M059J (cell line): ENCODE data around the gene SMYD4. TPM values are rescaled to one million over a fixed set of nuclear protein-coding genes. Genes with fewer than 3 reads are reported as not detected.
"Not testable (repeated sequence)": the region's sequence is repeated elsewhere in the genome, so short reads cannot be mapped to it uniquely, and the experiment has no call there.

Source experiments
- DNase-seq: peaks from one replicate; pipeline ENCODE4 v3.0.0-alpha.2; 2012; ENCODE audit warnings: low read depth
- total RNA-seq: library from RNA; depleted of rRNA; stranded (reverse); fragments of >200 nt; shearing (Covaris generic); gene quantifications from 2 replicates; pipeline ENCODE4 v1.2.3, GENCODE V29; 2014

SMYD4 gene
- total RNA-seq, 1 experiment from 2014 or later, result 11.3 TPM

DNA sequence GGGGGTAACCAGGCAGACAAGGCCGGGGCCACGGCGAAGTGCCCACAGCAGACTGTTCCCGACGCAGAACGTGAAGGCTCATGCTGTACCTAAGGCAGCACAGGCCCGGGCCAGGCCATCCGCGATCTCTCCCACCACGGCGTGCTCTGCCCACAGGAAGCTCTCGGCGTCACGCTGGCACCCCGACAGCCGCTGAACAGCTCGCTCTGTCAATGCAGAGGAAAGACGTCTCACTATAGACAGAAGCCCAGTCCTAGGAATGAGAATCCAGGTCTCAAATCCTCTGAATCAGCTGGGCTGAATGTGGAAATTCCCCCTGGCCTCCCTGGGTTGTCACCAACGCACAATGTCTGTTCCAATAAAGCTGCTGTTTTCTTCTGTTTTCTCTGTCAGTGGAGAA lies 46.4 kb downstream of the SMYD4 start:
- DNase-seq, result no peak

DNA sequence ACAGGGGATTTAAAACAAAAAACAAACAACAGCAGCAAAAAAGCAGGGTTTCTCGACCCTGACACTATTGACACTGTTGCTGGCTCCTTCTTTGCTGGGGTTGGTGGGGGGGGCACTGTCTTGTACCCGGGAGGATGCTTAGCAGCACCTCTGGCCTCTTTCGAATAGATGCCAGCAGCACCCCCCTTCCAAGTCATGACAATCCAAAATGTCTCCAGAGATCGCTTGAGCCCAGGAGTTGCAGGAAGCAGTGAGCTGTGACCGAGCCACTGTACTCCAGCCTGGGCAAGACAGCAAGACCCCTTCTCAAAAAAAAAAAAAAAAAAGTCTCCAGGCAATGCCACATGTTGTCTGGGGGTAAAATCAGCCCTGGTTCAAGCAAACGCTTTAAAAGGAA lies 47.5 kb downstream of the SMYD4 start:
- DNase-seq, result no peak

DNA sequence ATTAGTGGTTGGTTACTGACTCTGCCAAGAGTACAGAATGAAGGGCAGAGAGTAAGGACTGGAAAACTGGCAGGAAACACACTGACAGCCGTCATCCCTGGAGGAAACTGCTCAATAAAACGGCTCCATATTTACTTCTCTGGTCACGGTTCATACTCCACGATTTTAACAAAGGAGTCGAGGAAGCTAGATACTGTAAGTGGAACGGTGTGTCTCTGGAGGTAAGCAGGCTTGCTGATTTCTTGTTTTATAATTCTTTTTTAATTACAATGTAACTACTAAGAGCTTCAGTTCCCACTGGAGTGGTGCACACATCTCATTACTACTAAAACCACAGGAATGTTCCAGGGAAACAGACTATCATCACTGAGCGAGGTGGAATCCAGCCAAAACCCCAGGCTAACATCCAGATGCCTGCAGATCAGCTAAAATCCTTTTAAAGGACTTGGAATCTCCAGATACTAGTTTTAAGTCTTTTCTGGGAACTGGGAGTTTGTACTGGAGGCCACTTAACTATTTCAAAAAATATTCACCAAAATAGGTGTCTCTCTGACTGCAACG lies 50.1 kb downstream of the SMYD4 start:
- peak; percentile 95 for DNase-seq

DNA sequence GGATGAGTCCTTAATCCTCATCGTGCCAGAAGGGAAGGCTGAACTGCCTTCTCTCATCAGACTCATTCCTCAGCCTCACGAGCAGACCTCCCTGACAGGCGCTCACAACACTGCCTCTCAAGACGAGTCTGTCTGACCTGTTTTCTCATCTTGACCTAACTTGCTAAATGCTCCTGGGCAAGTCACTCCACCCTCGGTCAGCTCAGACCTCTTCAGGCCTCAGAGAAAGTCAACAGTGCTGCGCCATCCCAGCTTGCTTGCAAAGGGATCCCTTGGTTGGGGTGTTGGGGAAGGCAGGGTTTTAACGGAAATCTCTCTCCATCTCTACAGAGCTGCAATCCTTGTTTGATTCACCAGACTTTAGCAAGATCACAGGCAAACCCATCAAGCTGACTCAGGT lies 52.8 kb downstream of the SMYD4 start:
- DNase-seq, result no peak

DNA sequence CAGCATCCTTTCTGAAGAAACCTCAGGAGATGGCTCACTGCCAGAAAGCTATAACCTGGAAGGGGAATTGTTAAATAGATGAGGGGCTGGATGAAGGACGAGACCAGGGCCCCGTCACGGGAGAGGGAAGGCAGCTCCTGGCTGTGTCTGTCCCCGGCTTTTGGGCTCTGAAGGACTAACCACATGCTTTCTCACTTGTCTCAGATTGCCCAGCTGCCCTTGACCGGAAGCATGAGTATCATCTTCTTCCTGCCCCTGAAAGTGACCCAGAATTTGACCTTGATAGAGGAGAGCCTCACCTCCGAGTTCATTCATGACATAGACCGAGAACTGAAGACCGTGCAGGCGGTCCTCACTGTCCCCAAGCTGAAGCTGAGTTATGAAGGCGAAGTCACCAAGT lies 53.4 kb downstream of the SMYD4 start:
- no peak for DNase-seq

- no peak for DNase-seq
Measured at GRCh38 chr17:1774390-1775176, 55.1 kb downstream of the SMYD4 start.

GRCh38 chr17:1773696-1774181 lies 56.0 kb downstream of the SMYD4 start:
- DNase-seq, result no peak

DNA sequence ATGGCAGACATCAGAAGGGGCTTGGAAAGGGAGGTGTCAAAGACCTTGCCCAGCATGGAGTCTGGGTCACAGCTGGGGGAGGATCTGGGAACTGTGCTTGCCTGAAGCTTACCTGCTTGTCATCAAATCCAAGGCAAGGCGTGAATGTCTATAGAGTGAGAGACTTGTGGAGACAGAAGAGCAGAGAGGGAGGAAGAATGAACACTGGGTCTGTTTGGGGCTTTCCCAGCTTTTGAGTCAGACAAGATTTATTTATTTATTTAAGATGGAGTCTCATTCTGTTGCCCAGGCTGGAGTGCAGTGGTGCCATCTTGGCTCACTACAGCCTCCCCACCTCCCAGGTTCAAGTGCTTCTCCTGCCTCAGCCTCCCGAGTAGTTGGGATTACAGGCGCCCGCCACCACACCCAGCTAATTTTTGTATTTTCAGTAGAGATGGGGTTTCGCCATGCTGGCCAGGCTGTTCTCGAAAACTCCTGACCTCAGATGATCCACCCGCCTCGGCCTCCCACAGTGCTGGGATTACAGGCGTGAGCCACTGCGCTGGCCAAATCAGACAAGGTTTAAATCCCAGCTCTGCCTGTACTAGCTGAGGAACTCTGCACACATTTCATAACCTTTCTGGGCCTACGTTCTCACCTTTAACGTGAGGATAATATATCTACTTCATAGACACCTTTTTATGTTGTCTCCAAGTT lies 56.6 kb downstream of the SMYD4 start:
- peak; percentile 55 for DNase-seq

DNA sequence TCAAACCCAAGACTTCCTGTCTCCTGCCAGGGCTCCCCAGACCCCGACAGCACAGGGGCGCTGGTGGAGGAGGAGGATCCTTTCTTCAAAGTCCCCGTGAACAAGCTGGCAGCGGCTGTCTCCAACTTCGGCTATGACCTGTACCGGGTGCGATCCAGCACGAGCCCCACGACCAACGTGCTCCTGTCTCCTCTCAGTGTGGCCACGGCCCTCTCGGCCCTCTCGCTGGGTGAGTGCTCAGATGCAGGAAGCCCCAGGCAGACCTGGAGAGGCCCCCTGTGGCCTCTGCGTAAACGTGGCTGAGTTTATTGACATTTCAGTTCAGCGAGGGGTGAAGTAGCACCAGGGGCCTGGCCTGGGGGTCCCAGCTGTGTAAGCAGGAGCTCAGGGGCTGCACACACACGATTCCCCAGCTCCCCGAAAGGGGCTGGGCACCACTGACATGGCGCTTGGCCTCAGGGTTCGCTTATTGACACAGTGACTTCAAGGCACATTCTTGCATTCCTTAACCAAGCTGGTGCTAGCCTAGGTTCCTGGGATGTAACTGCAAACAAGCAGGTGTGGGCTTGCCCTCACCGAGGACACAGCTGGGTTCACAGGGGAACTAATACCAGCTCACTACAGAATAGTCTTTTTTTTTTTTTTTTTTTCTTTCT lies 59.8 kb downstream of the SMYD4 start:
- DNase-seq, result no peak

DNA sequence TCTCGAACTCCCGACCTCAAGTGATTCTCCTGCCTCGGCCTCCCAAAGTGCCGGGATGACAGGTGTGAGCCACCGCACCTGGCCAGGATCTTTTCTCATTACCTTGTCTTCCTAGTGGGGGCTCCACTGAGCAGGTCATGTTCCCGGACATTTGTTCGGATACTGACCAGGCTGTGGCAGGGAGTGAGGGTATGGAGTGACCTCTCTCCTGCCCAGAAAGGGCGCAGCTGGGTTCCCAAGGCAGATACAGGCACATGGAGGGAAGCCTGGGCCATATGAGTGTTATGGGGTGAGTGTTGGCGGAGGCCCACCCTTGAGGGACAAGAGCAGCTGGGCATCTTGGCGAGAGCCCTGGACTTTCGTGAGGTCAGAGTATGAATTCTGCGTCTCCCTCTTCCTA lies 62.3 kb downstream of the SMYD4 start:
- no peak for DNase-seq

DNA sequence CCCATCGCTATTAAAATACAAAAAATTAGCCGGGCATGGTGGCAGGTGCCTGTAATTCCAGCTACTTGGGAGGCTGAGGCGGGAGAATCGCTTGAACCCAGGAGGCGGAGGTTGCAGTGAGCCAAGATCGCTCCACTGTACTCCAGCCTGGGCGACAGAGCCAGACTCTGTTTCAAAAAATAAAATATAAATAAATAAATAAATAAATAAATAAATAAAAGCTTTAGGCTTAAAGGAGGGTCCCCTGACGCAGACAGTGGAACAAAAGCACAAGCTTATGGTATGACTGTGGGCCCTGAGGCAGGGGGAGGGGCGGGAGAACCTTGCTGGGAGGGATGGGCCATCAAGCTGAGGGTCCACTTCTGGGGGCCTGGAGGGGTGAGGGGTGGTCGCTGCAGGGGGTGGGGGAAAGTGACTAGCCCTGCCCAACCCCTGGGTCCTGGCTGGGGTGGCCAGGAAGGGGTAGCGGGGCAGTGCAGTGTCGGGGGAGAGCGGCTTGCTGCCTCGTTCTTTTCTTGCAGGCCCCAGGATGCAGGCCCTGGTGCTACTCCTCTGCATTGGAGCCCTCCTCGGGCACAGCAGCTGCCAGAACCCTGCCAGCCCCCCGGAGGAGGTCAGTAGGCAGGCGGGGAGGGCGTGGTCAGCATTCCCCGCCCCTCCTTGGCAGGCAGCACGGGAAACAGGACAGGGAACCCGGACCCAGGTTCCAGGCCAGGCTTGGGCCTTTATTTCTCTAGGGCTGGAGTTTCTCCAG lies 63.1 kb downstream of the SMYD4 start:
- DNase-seq, result no peak

DNA sequence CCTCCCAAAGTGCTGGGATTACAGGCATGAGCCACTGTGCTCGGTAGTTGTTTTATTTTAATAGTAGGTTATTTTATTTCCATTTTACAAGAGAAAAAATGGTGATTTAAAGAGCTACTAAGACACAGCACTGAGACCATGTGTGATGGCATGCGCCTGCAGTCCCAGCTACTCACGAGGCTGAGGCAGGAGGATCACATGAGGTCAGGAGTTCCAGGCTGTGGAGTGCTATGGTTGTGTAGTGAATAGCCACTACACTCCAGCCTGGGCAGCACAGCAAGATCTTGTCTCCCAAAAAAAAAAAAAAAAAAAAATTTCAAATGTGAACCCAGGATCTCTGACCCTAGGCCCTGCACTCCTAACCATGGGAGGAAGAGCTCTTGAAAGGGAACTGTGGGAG lies 64.1 kb downstream of the SMYD4 start:
- no peak for DNase-seq

- DNase-seq, result not testable (repeated sequence)
Measured at GRCh38 chr17:1764705-1765104, 65.0 kb downstream of the SMYD4 start.

DNA sequence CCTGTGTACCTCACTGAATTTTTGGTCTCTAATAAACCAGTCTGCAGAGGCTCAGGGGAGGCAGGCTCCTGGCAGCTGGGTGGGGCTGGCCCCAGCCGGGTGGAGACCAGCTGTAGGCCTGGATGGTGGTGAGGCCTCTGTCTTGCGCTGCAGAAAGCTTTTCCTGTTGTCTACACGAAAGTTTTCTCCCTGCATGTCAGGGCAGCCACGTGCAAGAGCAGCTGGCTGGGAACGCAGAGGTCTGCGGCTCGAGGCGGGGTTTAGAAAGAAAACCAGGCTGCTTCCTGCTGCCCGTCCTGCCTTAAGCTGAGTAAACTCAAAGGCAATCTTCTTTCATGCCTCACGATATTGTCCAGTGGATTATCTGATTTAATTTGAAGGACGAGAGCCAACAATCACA lies 65.4 kb downstream of the SMYD4 start:
- no peak for DNase-seq

DNA sequence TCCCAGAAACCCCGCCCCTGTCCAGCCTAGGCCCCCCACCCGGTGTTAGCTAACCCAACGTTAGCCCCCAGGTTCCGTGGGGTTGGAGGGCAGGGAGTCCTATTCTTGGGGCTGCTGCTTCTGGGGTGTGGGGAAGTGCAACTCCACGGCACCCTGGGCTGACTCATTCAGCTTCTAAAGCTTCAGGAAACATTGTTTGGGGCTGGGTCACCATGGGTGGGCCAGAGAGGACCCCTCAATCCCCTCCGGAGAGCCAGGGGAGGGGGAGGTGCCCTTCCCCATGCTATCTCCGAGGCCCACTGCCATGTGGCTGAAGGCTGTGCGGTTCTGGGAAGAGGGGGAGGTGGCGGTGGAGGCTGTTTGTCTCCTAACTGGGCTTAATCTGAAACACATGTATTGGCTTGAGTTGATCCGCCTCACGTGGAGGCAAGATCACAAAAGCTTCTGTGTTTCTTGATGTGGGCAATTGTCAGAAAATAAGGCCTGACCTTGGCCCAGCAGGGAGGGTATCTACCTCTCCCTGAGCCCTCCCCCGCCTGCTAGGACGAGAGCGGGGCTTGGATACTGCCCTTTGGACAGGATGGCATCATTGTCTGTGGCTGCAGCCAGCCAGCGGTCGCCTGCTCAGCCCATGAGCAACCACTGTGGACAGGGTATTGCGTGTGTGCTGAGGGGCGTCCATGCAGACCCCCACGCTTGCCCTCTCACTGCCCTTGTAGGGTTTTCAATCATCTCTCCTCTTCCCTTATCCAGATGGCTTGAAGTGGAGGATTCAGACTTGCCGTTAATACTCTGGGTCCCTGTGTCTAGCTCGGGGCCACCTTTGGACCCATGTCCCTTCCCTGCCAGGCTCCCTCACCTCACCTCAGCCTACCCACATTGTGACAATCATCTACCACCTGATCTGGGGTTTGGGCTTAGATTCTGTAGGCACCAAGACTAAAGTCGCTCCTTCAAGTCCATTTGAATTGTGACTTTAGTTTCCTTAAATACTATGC lies 66.5 kb downstream of the SMYD4 start:
- DNase-seq, result no peak

GRCh38 chr17:1762233-1762900 lies 67.3 kb downstream of the SMYD4 start:
- no peak for DNase-seq

DNA sequence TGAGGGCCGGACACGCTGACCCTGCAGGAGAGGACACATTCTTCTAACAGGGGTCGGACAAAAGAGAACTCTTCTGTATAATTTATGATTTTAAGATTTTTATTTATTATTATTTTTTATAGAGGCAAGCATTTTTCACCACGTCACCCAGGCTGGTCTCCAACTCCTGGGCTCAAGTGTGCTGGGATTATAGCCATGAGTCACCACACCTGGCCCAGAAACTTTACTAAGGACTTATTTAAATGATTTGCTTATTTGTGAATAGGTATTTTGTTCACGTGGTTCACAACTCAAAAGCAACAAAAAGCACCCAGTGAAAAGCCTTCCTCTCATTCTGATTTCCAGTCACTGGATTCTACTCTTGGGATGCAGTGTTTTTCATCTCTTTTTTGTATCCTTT lies 70.2 kb downstream of the SMYD4 start:
- DNase-seq, result peak; percentile 24

- no peak for DNase-seq
Measured at GRCh38 chr17:1758807-1759206, 70.9 kb downstream of the SMYD4 start.

DNA sequence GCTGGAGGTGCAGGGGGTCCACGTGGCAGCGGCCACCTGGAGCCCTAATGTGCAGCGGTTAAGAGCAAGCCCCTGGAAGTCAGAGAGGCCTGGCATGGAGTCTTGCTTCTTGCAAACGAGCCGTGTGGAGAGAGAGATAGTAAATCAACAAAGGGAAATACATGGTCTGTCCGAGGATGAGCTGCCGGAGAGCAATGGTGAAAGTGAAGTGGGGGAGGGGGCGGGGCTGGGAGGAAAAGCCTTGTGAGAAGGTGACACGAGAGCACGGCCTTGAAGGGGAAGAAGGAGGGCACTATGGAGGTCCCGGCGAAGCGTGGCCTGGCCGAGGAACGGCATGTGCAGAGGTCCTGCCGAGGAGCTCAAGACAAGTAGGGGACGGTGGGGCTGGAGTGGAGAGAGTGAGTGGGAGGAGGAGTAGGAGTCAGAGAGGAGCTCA lies 73.9 kb downstream of the SMYD4 start:
- no peak for DNase-seq
